Choroid plexus epithelial cell (primary cell): ENCODE data around the gene AFAP1.
"Not testable (repeated sequence)": the region's sequence is repeated elsewhere in the genome, so short reads cannot be mapped to it uniquely, and the experiment has no call there.

Source experiments
- DNase-seq: peaks from one replicate; pipeline ENCODE4 v3.0.0-alpha.2; 2010; ENCODE audit warnings: low read depth
- H3K4me3 ChIP-seq: 2 replicates; pipeline ENCODE4 v1.5.1; 2011; ENCODE audit warnings: low read depth, mild to moderate bottlenecking, control low read depth, low read length, moderate library complexity
- CTCF ChIP-seq: conservative IDR thresholded peaks from 2 replicates; pipeline ENCODE4 v1.5.1; 2011; ENCODE audit warnings: low read depth, mild to moderate bottlenecking, control low read depth, inconsistent platforms, low read length, moderate library complexity

Gene AFAP1

GRCh38 chr4:7924570-7924969 lies 15.1 kb downstream of the AFAP1 start:
- no peak for TF ChIP-seq CTCF

GRCh38 chr4:7924163-7924562 lies 15.5 kb downstream of the AFAP1 start:
- H3K4me3 ChIP-seq, result no peak overlapping the region
- no peak for TF ChIP-seq CTCF
- DNase-seq, result peak; percentile 25

More at GRCh38 chr4:7924570-7924969, 15.1 kb downstream of the AFAP1 start:
- H3K4me3 ChIP-seq, result no peak overlapping the region
- DNase-seq, result peak; percentile 27

GRCh38 chr4:7922466-7922865 lies 17.2 kb downstream of the AFAP1 start:
- H3K4me3 ChIP-seq, result no peak overlapping the region
- no peak for DNase-seq
- TF ChIP-seq CTCF, result no peak

DNA sequence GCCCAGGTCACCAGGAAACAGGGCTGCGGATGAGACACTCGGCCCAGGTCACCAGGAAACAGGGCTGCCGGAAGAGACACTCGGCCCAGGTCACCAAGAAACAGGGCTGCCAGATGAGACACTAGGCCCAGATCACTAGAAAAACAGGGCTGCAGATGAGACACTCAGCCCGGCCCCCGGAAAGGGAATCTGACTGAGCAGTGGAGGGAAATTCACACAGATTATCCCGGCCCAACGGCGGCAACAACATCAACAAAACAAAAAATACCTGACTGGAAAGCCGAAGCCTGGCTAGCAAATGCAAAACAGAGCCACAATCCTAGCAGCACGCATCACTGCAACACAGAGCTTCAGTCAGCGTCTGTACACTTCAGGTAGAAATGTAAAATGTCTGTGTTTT lies 20.7 kb downstream of the AFAP1 start:
- H3K4me3 ChIP-seq, result no peak overlapping the region
- TF ChIP-seq CTCF, result no peak
- peak; percentile 53 for DNase-seq

DNA sequence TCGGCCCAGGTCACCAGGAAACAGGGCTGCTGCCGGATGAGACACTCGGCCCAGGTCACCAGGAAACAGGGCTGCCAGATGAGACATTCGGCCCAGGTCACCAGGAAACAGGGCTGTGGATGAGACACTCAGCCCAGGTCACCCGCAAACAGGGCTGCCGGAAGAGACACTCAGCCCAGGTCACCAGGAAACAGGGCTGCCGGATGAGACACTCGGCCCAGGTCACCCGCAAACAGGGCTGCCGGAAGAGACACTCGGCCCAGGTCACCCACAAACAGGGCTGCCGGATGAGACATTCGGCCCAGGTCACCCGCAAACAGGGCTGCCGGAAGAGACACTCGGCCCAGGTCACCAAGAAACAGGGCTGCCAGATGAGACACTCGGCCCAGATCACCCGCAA lies 21.5 kb downstream of the AFAP1 start:
- H3K4me3 ChIP-seq, DNase-seq: not testable (repeated sequence)

- no peak for DNase-seq
- H3K4me3 ChIP-seq, result no peak overlapping the region
- peak; percentile 12 for TF ChIP-seq CTCF
Measured at GRCh38 chr4:7917669-7918068, 22.0 kb downstream of the AFAP1 start.

GRCh38 chr4:7915875-7916242 lies 23.8 kb downstream of the AFAP1 start:
- no peak for TF ChIP-seq CTCF
- no peak for DNase-seq
- H3K4me3 ChIP-seq, result no peak overlapping the region

DNA sequence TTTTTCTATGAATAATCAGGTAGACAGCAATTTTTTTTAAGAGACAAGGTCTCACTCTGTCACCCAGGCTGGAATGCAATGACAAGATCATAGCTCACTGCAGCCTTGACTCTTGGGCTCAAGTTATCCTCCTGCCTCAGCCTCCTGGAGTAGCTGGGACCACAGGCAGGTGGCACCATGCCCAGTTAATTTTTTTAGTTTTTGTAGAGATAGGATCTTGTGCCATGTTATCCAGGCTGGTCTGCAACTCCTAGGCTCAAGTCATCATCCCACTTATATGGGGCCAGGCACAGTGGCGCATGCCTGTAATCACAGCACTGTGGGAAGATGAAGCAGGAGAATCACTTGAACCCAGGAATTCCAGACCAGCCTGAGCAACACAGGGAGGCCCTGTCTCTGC lies 26.8 kb downstream of the AFAP1 start:
- H3K4me3 ChIP-seq, result no peak overlapping the region
- no peak for DNase-seq
- TF ChIP-seq CTCF, result no peak
